K562 (cell line): ENCODE results near the gene FUT2. TPM values are rescaled to one million over a fixed set of nuclear protein-coding genes. Genes with fewer than 3 reads are reported as not detected.

ENCODE experiments used
- EP400 ChIP-seq: fragments of 450-650 bp; IDR thresholded peaks from 2 replicates; pipeline ENCODE4 v1.6.1; 2017; ENCODE audit warnings: antibody characterized with exemption, mild to moderate bottlenecking, moderate library complexity
- HDAC2 ChIP-seq: fragments of 450-650 bp; IDR thresholded peaks from 2 replicates; pipeline ENCODE4 v1.6.1; 2016; ENCODE audit warnings: mild to moderate bottlenecking
- HNRNPK ChIP-seq: fragments of 200-400 bp; formaldehyde crosslinking; IDR thresholded peaks from one replicate; pipeline ENCODE4 v1.6.1; 2018; ENCODE audit warnings: mild to moderate bottlenecking, low read depth, low read length; ENCODE audit not compliant: poor library complexity, severe bottlenecking
- IRF2 ChIP-seq: sonication (generic); formaldehyde crosslinking; IDR thresholded peaks from 2 replicates; pipeline ENCODE4 v1.8.1; 2022; ENCODE audit warnings: mild to moderate bottlenecking, missing genetic modification reagents
- MYBL2 ChIP-seq, 2 experiments: fragments of 450-650 bp in 1 of 2; sonication (generic) in 1 of 2; formaldehyde crosslinking in 1 of 2; IDR thresholded peaks; 2 replicates each; pipeline versions ENCODE4 v1.6.1 to v1.8.1; 2017 to 2022; ENCODE audit warnings: borderline replicate concordance in 1 of 2, inconsistent platforms in 1 of 2, low read depth in 1 of 2, mild to moderate bottlenecking in 1 of 2, missing genetic modification reagents in 1 of 2, moderate library complexity in 1 of 2
- NFIX ChIP-seq: fragments of 250-450 bp; sonication (Bioruptor Pico); IDR thresholded peaks from 2 replicates; pipeline ENCODE4 v1.4.0; 2020; ENCODE audit warnings: low read depth, mild to moderate bottlenecking, moderate library complexity
- polyA plus RNA-seq, 8 experiments: library from polyadenylated mRNA; depleted of rRNA in 4 of 8; stranded (reverse) in 5 of 8; unstranded in 3 of 8; fragments of >200 nt; fragmentation: Nextera tagmentation in 2 of 8; fragmentation: Illumina TruSeq in 1 of 8; extraction: Ambion mirVana in 2 of 8; extraction: Trizol in 1 of 8; gene quantifications; 2 replicates each; pipeline versions ENCODE4 v1.2.1 to v1.2.3, GENCODE V29; 2011 to 2014; ENCODE audit warnings: inconsistent platforms in 1 of 8, missing spikeins in 1 of 8
- total RNA-seq, 7 experiments: library from RNA; depleted of rRNA in 6 of 7; stranded (reverse); fragments of >200 nt in 6 of 7; fragmentation: Illumina TruSeq in 2 of 7; extraction: Trizol in 2 of 7; gene quantifications; 2 replicates each; pipeline versions ENCODE4 v1.2.1 to v1.2.3, GENCODE V29; 2011 to 2021; ENCODE audit warnings: low replicate concordance in 1 of 7
- TF ChIP-seq, protein P1 (sequence below), 2 experiments: fragments of 450-650 bp in 1 of 2; sonication (generic) in 1 of 2; formaldehyde crosslinking in 1 of 2; IDR thresholded peaks; 2 replicates each; pipeline versions ENCODE4 v1.7.1 to v1.9.0; 2016 to 2022; ENCODE audit warnings: inconsistent platforms in 1 of 2, mild to moderate bottlenecking in 1 of 2, missing genetic modification reagents in 1 of 2
- TF ChIP-seq, protein P2 (sequence below): fragments of 150-350 bp; IDR thresholded peaks from 2 replicates; pipeline ENCODE4 v1.6.1; 2014; ENCODE audit warnings: low read depth, mild to moderate bottlenecking, low read length, borderline replicate concordance
- TF ChIP-seq, protein P3 (sequence below): fragments of 200-800 bp; sonication (Bioruptor generic); IDR thresholded peaks from 2 replicates; pipeline ENCODE4 v1.6.1; 2017; ENCODE audit warnings: missing genetic modification characterization, missing compliant biosample characterization

The FUT2 gene
- total and polyA plus RNA-seq, 9 of the 15 experiments (the other 6 are each of a cell fraction or from before 2014, with no cell fraction given), result 0.03 to 0.04 TPM; not detected in 7

DNA sequence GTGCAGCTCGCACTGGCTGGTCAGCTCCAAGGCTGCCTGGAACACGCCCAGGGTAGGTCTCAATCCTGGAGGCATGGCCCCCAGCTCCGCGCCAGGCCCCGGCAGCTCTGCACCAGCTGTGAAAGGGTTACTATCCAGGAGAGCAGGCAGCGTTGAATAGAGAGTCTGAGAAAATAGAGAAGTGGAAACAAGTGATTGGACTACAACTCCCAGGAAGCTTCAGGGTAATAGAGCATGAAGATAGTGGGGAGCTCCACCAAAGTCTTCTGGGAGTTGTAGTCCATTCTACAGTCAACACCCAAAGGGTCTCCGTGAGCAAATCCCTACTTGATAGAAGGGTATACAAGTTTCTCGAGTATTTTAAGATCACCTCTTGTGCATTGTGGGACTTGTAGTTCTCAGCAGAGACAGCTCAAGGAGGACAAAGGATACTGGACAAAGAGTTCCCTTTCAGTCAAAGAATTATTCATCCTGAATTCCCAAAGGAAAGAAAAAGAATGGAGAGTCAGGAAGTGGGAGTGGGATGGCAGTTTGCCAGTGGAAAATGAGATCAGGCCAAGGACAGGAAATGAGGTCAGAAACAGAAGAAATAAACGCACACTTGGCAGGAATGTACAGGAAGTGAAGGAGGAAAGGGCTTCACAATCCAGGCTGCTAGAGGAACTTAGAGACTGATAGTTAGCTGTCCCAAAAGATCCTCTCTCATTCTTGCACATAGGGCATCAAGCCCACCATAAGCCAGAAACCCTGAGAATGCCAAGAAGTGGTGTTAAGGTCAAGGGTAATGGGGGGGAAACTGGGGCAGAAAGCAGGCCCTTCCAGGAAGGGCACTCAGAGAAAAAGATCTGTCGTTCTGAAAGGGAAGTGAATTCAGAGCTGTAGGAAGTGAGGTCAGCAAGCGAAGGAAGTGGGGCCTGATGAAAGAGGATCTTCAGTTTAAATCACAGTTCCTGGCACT, 29.3 kb downstream of the FUT2 start (continued):
- TF ChIP-seq, protein P1, sequence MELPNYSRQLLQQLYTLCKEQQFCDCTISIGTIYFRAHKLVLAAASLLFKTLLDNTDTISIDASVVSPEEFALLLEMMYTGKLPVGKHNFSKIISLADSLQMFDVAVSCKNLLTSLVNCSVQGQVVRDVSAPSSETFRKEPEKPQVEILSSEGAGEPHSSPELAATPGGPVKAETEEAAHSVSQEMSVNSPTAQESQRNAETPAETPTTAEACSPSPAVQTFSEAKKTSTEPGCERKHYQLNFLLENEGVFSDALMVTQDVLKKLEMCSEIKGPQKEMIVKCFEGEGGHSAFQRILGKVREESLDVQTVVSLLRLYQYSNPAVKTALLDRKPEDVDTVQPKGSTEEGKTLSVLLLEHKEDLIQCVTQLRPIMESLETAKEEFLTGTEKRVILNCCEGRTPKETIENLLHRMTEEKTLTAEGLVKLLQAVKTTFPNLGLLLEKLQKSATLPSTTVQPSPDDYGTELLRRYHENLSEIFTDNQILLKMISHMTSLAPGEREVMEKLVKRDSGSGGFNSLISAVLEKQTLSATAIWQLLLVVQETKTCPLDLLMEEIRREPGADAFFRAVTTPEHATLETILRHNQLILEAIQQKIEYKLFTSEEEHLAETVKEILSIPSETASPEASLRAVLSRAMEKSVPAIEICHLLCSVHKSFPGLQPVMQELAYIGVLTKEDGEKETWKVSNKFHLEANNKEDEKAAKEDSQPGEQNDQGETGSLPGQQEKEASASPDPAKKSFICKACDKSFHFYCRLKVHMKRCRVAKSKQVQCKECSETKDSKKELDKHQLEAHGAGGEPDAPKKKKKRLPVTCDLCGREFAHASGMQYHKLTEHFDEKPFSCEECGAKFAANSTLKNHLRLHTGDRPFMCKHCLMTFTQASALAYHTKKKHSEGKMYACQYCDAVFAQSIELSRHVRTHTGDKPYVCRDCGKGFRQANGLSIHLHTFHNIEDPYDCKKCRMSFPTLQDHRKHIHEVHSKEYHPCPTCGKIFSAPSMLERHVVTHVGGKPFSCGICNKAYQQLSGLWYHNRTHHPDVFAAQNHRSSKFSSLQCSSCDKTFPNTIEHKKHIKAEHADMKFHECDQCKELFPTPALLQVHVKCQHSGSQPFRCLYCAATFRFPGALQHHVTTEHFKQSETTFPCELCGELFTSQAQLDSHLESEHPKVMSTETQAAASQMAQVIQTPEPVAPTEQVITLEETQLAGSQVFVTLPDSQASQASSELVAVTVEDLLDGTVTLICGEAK (IDR thresholded peaks at IDR 0.05), result peak; percentile 89
- TF ChIP-seq, protein P1 (CRISPR knock-in tag; IDR thresholded peaks at IDR 0.05), result no peak
- TF ChIP-seq MYBL2 (IDR thresholded peaks at IDR 0.05; ENCODE audit: low read depth) (no peak), MYBL2 (CRISPR knock-in tag; IDR thresholded peaks at IDR 0.05; ENCODE audit: borderline replicate concordance) (no peak), NFIX (CRISPR knock-in tag) (no peak), HDAC2 (no peak), HNRNPK (no peak), IRF2 (CRISPR knock-in tag) (no peak), EP400 (peak; percentile 50)
- TF ChIP-seq, protein P2, sequence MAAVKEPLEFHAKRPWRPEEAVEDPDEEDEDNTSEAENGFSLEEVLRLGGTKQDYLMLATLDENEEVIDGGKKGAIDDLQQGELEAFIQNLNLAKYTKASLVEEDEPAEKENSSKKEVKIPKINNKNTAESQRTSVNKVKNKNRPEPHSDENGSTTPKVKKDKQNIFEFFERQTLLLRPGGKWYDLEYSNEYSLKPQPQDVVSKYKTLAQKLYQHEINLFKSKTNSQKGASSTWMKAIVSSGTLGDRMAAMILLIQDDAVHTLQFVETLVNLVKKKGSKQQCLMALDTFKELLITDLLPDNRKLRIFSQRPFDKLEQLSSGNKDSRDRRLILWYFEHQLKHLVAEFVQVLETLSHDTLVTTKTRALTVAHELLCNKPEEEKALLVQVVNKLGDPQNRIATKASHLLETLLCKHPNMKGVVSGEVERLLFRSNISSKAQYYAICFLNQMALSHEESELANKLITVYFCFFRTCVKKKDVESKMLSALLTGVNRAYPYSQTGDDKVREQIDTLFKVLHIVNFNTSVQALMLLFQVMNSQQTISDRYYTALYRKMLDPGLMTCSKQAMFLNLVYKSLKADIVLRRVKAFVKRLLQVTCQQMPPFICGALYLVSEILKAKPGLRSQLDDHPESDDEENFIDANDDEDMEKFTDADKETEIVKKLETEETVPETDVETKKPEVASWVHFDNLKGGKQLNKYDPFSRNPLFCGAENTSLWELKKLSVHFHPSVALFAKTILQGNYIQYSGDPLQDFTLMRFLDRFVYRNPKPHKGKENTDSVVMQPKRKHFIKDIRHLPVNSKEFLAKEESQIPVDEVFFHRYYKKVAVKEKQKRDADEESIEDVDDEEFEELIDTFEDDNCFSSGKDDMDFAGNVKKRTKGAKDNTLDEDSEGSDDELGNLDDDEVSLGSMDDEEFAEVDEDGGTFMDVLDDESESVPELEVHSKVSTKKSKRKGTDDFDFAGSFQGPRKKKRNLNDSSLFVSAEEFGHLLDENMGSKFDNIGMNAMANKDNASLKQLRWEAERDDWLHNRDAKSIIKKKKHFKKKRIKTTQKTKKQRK, result no peak
- TF ChIP-seq, protein P3, sequence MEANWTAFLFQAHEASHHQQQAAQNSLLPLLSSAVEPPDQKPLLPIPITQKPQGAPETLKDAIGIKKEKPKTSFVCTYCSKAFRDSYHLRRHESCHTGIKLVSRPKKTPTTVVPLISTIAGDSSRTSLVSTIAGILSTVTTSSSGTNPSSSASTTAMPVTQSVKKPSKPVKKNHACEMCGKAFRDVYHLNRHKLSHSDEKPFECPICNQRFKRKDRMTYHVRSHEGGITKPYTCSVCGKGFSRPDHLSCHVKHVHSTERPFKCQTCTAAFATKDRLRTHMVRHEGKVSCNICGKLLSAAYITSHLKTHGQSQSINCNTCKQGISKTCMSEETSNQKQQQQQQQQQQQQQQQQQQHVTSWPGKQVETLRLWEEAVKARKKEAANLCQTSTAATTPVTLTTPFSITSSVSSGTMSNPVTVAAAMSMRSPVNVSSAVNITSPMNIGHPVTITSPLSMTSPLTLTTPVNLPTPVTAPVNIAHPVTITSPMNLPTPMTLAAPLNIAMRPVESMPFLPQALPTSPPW (CRISPR knock-in tag), result peak; percentile 41; the same call in 1 of the 2 replicates
